Measurements from ENCODE around the gene SLC25A26. TPM values are rescaled to one million over a fixed set of nuclear protein-coding genes. Genes with fewer than 3 reads are reported as not detected.

SLC25A26 gene
- total and polyA plus RNA-seq, 2 of the 13 experiments (the other 11 are each of a cell fraction or from before 2014, with no cell fraction given) = 23.1 to 32.7 TPM

- FAIRE-seq (no peak), ATAC-seq (no peak), DNase-seq (ENCODE audit: low spot score) (no peak)
- no peak overlapping the region for H3K27ac ChIP-seq (ENCODE audit: extremely low read length, insufficient read depth, low read length)
- H3K4me2 ChIP-seq (ENCODE audit: low read depth, low read length) = no peak overlapping the region
- H4K20me1 ChIP-seq (ENCODE audit: insufficient read depth, low read length) = no peaks in the 10 kb centered on the region
- no peak overlapping the region for H3K4me3 ChIP-seq (replicated peaks in 1 of 3; ENCODE audit: insufficient read depth in 1 of 3, low read depth in 2 of 3, low read length in 3 of 3)
- TF ChIP-seq ZNF879 (CRISPR knock-in tag; IDR thresholded peaks at IDR 0.05) (no peak), KDM6A (CRISPR knock-in tag; IDR thresholded peaks at IDR 0.05; ENCODE audit: low read depth) (no peak), SMYD3 (CRISPR knock-in tag; IDR thresholded peaks at IDR 0.05) (no peak), ZNF260 (CRISPR knock-in tag; IDR thresholded peaks at IDR 0.05; ENCODE audit: borderline replicate concordance, low read depth) (no peak), SKIL (CRISPR knock-in tag; IDR thresholded peaks at IDR 0.05; ENCODE audit: borderline replicate concordance) (no peak), EZH2 (conservative IDR thresholded peaks at IDR 0.05; ENCODE audit: low read depth, low read length) (no peak), IKZF4 (CRISPR knock-in tag; IDR thresholded peaks at IDR 0.05; ENCODE audit: borderline replicate concordance, low read depth, not compliant biosample characterization) (no peak), REL (CRISPR knock-in tag; conservative IDR thresholded peaks at IDR 0.05) (no peak), KLF11 (CRISPR knock-in tag; IDR thresholded peaks at IDR 0.05) (no peak), ZNF841 (CRISPR knock-in tag; IDR thresholded peaks at IDR 0.05; ENCODE audit: borderline replicate concordance) (no peak), ZNF17 (CRISPR knock-in tag; IDR thresholded peaks at IDR 0.05) (no peak), MXD4 (CRISPR knock-in tag; IDR thresholded peaks at IDR 0.05) (no peak), MLX (CRISPR knock-in tag; IDR thresholded peaks at IDR 0.05) (no peak), ZC3H13 (CRISPR knock-in tag; IDR thresholded peaks at IDR 0.05) (no peak), KDM1A (CRISPR knock-in tag; IDR thresholded peaks at IDR 0.05) (no peak), DPF2 (CRISPR knock-in tag; IDR thresholded peaks at IDR 0.05; ENCODE audit: borderline replicate concordance, low read depth) (no peak), FOXP1 (IDR thresholded peaks at IDR 0.05) (no peak), FOXP1 (CRISPR knock-in tag; IDR thresholded peaks at IDR 0.05) (no peak), ZBED4 (CRISPR knock-in tag; IDR thresholded peaks at IDR 0.05; ENCODE audit: borderline replicate concordance) (no peak), JUN (CRISPR knock-in tag; IDR thresholded peaks at IDR 0.05) (no peak), SIN3A (IDR thresholded peaks at IDR 0.05; ENCODE audit: borderline replicate concordance, low read depth, low read length) (no peak)
- peaks cover 17% of the 10 kb centered on the region for H3K4me1 ChIP-seq (ENCODE audit: insufficient read depth, low read length)
- BruUV-seq (replicated peaks) = no TSS peak
- H2AFZ ChIP-seq (ENCODE audit: low read length) = no peak overlapping the region
- in situ Hi-C loops (cut with HindIII; ENCODE audit: extremely low pct_ligation_motif_present, low pct_unique_long_range_greater_than_20kb) = no loop called here
- no peaks in the 10 kb centered on the region for H3K79me2 ChIP-seq (ENCODE audit: insufficient read depth, low read length)
- WGBS (ENCODE audit: low lambda C conversion rate) = 91% methylated on average over 7 of the region's 7 CpGs
- POLR2A ChIA-PET = no interaction called here
- intact Hi-C loops (cut with micrococcal nuclease; ENCODE audit: unreplicated experiment) = no loop called here
- no peaks in the 10 kb centered on the region for H3K9me3 ChIP-seq (ENCODE audit: low read length)
- H3K27me3 ChIP-seq (ENCODE audit: control insufficient read depth in 1 of 2, insufficient read depth in 2 of 2, low read length in 2 of 2) = no peaks in the 10 kb centered on the region
- H3K36me3 ChIP-seq (replicated peaks in 1 of 2; ENCODE audit: control insufficient read depth in 1 of 2, insufficient read depth in 2 of 2, low read length in 2 of 2) = peaks cover 0 to 5% of the 10 kb centered on the region in 2 experiments; a peak in 1 of 5 replicates
- H3K9ac ChIP-seq (ENCODE audit: insufficient read depth, low read depth, low read length) = no peak overlapping the region
- CTCF ChIA-PET (ENCODE audit: low intra/inter-chr PET ratio, low total read pairs) = no interaction called here
These were observed 150.6 kb downstream of the SLC25A26 start for GRCh38 chr3:66371432-66371831.
